ENCODE measurements around the gene TGM2. TPM values are rescaled to one million over a fixed set of nuclear protein-coding genes. Genes with fewer than 3 reads are reported as not detected.
A peak's percentile ranks its signal among the peaks of the same experiment; 100 is the strongest.

TGM2 gene
- total RNA-seq, 2 donors from 2014 or later, result 0.23 to 0.38 TPM

GRCh38 chr20:38131588-38132121 is 33.4 kb downstream of the TGM2 start:
- Mint-ChIP-seq H3K27ac (no peak overlapping the region), H3K36me3 (ENCODE audit: insufficient read depth in 2 of 2) (no peaks in the 10 kb centered on the region), H3K4me3 (no peak overlapping the region), H3K27me3 (ENCODE audit: low read depth) (no peaks in the 10 kb centered on the region), H3K9me3 (no peaks in the 10 kb centered on the region), H3K4me1 (ENCODE audit: low read depth) (peaks cover 7% of the 10 kb centered on the region)
- ATAC-seq (replicated peaks in 1 of 2), result no peak
- no peak for DNase-seq

DNA sequence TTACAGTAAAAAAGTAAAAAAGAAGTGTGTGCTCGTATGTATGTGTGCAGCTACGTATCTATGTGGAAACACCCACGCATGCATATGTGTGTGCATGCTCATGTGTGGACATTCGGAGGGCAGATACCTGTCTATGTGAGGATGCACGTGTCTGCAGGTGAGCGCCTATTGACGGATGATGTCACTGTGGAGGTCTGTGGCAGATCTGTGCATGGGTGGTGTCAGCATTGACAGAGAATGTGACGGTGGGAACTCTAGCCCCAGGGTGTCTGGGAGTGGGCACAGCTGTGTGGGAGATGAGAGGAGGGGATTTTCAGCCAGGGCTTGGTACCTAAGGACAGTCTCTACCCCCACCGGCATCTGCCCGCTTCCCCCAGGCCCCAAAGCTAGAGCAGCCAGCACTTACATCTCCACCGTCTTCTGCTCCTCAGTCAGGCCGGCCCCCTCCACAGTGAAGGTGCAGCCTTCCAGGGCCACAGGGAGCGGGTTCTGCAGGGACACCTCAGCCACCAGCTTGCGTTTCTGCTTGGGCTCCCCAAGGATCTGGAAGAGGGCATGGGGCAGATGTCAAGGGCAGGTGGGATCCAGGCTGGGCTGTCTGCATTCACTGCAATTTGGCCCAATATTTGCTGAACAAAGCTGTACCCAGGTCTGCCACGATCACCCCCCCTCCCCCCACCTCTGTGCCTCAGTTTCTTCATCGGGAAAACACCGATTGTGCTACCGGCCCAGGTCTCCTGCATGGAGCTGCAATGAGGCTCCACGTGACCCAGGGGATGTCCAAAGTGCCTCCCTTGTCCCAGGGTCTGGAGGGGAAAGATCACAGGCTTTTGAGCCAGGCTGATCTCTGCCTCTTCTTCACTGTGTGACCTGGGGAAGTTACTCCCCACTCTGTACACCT is 34.1 kb downstream of the TGM2 start:
- no peak overlapping the region for H3K4me3 Mint-ChIP-seq
- no peak overlapping the region for H3K27ac Mint-ChIP-seq
- no peaks in the 10 kb centered on the region for H3K9me3 Mint-ChIP-seq
- DNase-seq (no peak), ATAC-seq (replicated peaks in 1 of 2) (no peak)
- H3K27me3 Mint-ChIP-seq (ENCODE audit: low read depth), result no peaks in the 10 kb centered on the region
- H3K4me1 Mint-ChIP-seq (ENCODE audit: low read depth), result peaks cover 7% of the 10 kb centered on the region
- H3K36me3 Mint-ChIP-seq (ENCODE audit: insufficient read depth in 2 of 2), result no peaks in the 10 kb centered on the region

DNA sequence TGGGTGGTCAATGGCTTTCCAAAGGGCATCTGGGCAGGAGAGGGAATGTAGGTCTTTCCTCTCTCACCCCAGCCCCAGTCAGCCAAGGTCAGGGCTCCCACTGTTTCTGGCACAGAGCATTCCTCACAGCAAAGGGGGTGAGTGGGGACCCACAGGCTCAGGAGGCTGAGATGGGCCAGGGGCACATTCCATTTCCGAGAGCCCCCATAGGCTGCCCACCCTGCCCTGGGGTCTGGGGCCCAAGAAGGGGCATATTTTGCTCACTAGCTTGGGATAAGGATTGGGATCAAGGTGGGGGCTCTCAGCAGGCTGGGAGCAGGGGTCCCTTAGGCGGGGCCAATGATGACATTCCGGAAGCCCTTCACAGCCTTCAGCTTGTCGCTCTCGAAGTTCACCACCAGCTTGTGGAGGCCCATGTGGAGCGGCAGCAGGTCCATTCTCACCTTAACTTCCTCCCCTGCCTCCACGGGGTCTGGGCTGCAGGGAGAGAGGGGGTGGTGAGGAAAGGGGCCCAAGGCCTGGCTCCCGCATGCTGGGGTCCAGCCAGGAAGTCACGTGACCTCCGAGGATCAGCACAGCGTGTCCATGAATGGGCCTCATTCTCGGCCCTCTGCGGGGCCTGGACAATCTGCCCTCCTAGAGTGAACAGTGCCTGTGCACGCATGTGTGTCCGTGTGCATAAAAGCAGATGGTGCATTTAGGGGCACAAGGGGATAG is 35.0 kb downstream of the TGM2 start:
- H3K4me3 Mint-ChIP-seq, result no peak overlapping the region
- no peaks in the 10 kb centered on the region for H3K9me3 Mint-ChIP-seq
- no peaks in the 10 kb centered on the region for H3K27me3 Mint-ChIP-seq (ENCODE audit: low read depth)
- peaks cover 7% of the 10 kb centered on the region for H3K4me1 Mint-ChIP-seq (ENCODE audit: low read depth)
- DNase-seq, result no peak
- no peaks in the 10 kb centered on the region for H3K36me3 Mint-ChIP-seq (ENCODE audit: insufficient read depth in 2 of 2)
- no peak overlapping the region for H3K27ac Mint-ChIP-seq
- ATAC-seq (replicated peaks in 1 of 2), result no peak

- H3K36me3 Mint-ChIP-seq (ENCODE audit: insufficient read depth in 2 of 2), result no peaks in the 10 kb centered on the region
- no peaks in the 10 kb centered on the region for H3K9me3 Mint-ChIP-seq
These were observed 35.7 kb downstream of the TGM2 start for GRCh38 chr20:38129248-38129865.

GRCh38 chr20:38128691-38129090 is 36.4 kb downstream of the TGM2 start:
- H3K4me3 Mint-ChIP-seq, result no peak overlapping the region
- H3K36me3 Mint-ChIP-seq (ENCODE audit: insufficient read depth in 2 of 2), result no peaks in the 10 kb centered on the region

More at GRCh38 chr20:38129248-38129865, 35.7 kb downstream of the TGM2 start:
- Mint-ChIP-seq H3K4me3 (no peak overlapping the region), H3K4me1 (ENCODE audit: low read depth) (peaks cover 2% of the 10 kb centered on the region), H3K27ac (no peak overlapping the region), H3K27me3 (ENCODE audit: low read depth) (no peaks in the 10 kb centered on the region)
- DNase-seq (no peak), ATAC-seq (replicated peaks in 1 of 2) (no peak)

GRCh38 chr20:38127920-38128528 is 37.0 kb downstream of the TGM2 start:
- H3K4me1 Mint-ChIP-seq (ENCODE audit: low read depth), result peaks cover 4% of the 10 kb centered on the region
- DNase-seq, result no peak
- ATAC-seq (replicated peaks in 1 of 2), result no peak
- H3K36me3 Mint-ChIP-seq (ENCODE audit: insufficient read depth in 2 of 2), result no peaks in the 10 kb centered on the region
- H3K9me3 Mint-ChIP-seq, result no peaks in the 10 kb centered on the region
- H3K27ac Mint-ChIP-seq, result no peak overlapping the region
- no peak overlapping the region for H3K4me3 Mint-ChIP-seq
- no peaks in the 10 kb centered on the region for H3K27me3 Mint-ChIP-seq (ENCODE audit: low read depth)

More at GRCh38 chr20:38128691-38129090, 36.4 kb downstream of the TGM2 start:
- Mint-ChIP-seq H3K9me3 (no peaks in the 10 kb centered on the region), H3K27ac (no peak overlapping the region), H3K4me1 (ENCODE audit: low read depth) (no peaks in the 10 kb centered on the region), H3K27me3 (ENCODE audit: low read depth) (no peaks in the 10 kb centered on the region)
- ATAC-seq (replicated peaks in 1 of 2), result no peak
- DNase-seq, result no peak

GRCh38 chr20:38126932-38127621 is 38.0 kb downstream of the TGM2 start:
- ATAC-seq (replicated peaks in 1 of 2) (no peak), DNase-seq (no peak)
- H3K9me3 Mint-ChIP-seq, result no peaks in the 10 kb centered on the region
- no peaks in the 10 kb centered on the region for H3K36me3 Mint-ChIP-seq (ENCODE audit: insufficient read depth in 2 of 2)
- H3K4me3 Mint-ChIP-seq, result no peak overlapping the region
- peaks cover 8% of the 10 kb centered on the region for H3K4me1 Mint-ChIP-seq (ENCODE audit: low read depth)
- H3K27ac Mint-ChIP-seq, result no peak overlapping the region
- H3K27me3 Mint-ChIP-seq (ENCODE audit: low read depth), result no peaks in the 10 kb centered on the region

- DNase-seq (no peak), ATAC-seq (replicated peaks in 1 of 2) (no peak)
- no peaks in the 10 kb centered on the region for H3K9me3 Mint-ChIP-seq
- H3K27ac Mint-ChIP-seq, result no peak overlapping the region
- no peak overlapping the region for H3K4me3 Mint-ChIP-seq
- H3K27me3 Mint-ChIP-seq (ENCODE audit: low read depth), result no peaks in the 10 kb centered on the region
- peaks cover 8% of the 10 kb centered on the region for H3K4me1 Mint-ChIP-seq (ENCODE audit: low read depth)
- no peaks in the 10 kb centered on the region for H3K36me3 Mint-ChIP-seq (ENCODE audit: insufficient read depth in 2 of 2)
These were observed 38.7 kb downstream of the TGM2 start for GRCh38 chr20:38126146-38126921.

DNA sequence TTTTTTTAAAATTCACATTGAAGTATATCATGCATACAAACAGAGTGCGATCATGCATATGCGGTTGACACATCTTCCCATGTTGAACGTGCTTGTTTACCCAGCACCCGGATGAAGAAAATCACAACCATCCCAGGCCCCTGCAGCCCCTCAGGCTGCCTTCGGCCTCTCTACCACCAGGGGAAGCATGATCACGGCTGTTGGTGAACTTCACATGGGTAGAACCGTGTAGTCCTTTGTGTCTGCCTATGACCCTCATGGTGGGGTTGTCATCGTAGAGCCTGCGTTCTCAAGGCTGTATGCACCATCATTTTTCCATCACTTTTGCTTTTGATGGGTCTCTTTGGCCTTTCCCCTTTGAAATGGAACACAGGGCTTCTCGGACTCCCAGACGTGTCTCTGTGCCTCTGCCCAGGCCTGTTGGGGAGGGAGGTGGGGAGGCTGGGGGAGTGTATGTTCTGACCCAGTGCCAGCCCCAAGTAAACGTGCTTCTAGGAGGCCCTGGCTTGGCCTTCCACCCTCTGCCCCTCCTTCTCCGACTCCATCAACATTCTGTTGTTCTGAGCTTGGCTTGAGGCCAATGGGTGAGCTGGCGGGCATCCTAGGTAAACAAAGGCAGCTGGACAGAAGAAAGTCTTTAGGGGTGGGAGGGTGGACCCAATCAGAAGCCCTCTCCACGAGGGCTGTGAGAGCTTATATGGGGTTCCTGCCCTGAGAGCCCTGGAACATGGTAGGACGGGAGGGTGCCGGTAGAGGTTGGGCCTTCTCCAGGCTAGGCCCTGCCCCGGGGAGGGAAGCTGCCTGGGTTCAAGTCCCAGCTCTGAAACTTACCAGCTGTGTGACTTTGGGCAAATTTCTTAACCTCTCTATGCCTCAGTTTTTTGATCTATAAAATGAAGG is 39.7 kb downstream of the TGM2 start:
- no peaks in the 10 kb centered on the region for H3K9me3 Mint-ChIP-seq
- H3K36me3 Mint-ChIP-seq (ENCODE audit: insufficient read depth in 2 of 2), result no peaks in the 10 kb centered on the region
- no peak overlapping the region for H3K27ac Mint-ChIP-seq
- H3K27me3 Mint-ChIP-seq (ENCODE audit: low read depth), result no peaks in the 10 kb centered on the region
- peaks cover 8% of the 10 kb centered on the region for H3K4me1 Mint-ChIP-seq (ENCODE audit: low read depth)
- ATAC-seq (replicated peaks in 1 of 2) (no peak), DNase-seq (no peak)
- H3K4me3 Mint-ChIP-seq, result no peak overlapping the region

GRCh38 chr20:38123021-38123587 is 42.0 kb downstream of the TGM2 start:
- peak overlapping the region; percentile 60 for H3K27ac Mint-ChIP-seq
- H3K4me1 Mint-ChIP-seq (ENCODE audit: low read depth), result peaks cover 8% of the 10 kb centered on the region
- H3K9me3 Mint-ChIP-seq, result no peaks in the 10 kb centered on the region
- DNase-seq (no peak), ATAC-seq (replicated peaks in 1 of 2) (peak; percentile 45 to 46)
- no peaks in the 10 kb centered on the region for H3K27me3 Mint-ChIP-seq (ENCODE audit: low read depth)
- H3K36me3 Mint-ChIP-seq (ENCODE audit: insufficient read depth in 2 of 2), result no peaks in the 10 kb centered on the region
- no peak overlapping the region for H3K4me3 Mint-ChIP-seq

DNA sequence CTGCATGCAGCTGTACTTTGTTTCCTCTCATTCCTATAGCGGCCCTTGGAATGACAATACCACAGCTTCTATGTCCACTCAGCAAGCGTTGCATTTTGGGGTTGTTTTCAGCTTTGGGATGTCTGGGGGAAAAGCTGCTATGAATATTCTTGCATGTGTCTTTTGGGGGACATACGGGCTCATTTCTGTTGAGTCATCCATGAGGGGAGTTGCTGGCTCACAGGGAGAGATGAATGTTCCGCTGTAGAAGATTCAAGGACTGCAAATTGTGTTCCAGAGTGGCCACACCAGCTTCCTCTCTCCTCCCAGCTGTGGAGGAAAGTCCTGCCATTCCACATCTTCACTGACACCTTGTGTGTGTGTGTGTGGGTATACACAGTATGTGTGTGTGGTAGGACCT is 43.3 kb downstream of the TGM2 start:
- DNase-seq (no peak), ATAC-seq (replicated peaks in 1 of 2) (no peak)
- Mint-ChIP-seq H3K27ac (no peak overlapping the region), H3K4me3 (no peak overlapping the region), H3K36me3 (ENCODE audit: insufficient read depth in 2 of 2) (no peaks in the 10 kb centered on the region), H3K27me3 (ENCODE audit: low read depth) (no peaks in the 10 kb centered on the region), H3K9me3 (no peaks in the 10 kb centered on the region), H3K4me1 (ENCODE audit: low read depth) (peaks cover 8% of the 10 kb centered on the region)
